Endothelial cell of coronary artery (primary cell): Measurements from ENCODE around the gene DISP3. TPM values are rescaled to one million over a fixed set of nuclear protein-coding genes. Genes with fewer than 3 reads are reported as not detected.

Experiments
- total RNA-seq: library from RNA; depleted of rRNA; stranded (reverse); fragments of >200 nt; gene quantifications from 2 replicates; pipeline ENCODE4 v1.2.3, GENCODE V29; 2014

The DISP3 gene
- total RNA-seq = 0.09 and 0.28 TPM in 2 replicates

GRCh38 chr1:11478571-11479374 lies at the start of gene DISP3:
DISP3 (plus strand) TSS chr1:11479155; CDS start chr1:11500993, 21,838 bp downstream.

Other genes with a start within 250 kb of the DISP3 start
- gene MTOR, start 216.6 kb upstream of the DISP3 start, total RNA-seq = 47.0 and 53.6 TPM in 2 replicates
- 6.6 and 8.0 TPM in 2 replicates for gene UBIAD1, start 206.0 kb upstream of the DISP3 start, total RNA-seq
- 0.66 and 0.72 TPM in 2 replicates for gene FBXO2, start 175.3 kb downstream of the DISP3 start, total RNA-seq
- 7.6 and 8.3 TPM in 2 replicates for gene FBXO44, start 175.7 kb downstream of the DISP3 start, total RNA-seq
- gene FBXO6, start 185.0 kb downstream of the DISP3 start, total RNA-seq = 1.9 and 2.7 TPM in 2 replicates
- gene MAD2L2, start 202.0 kb downstream of the DISP3 start, total RNA-seq = 29.6 and 31.2 TPM in 2 replicates
- 0.09 and 1.4 TPM in 2 replicates for gene DRAXIN, start 212.6 kb downstream of the DISP3 start, total RNA-seq